Measurements from ENCODE around the gene NOVA2.

The NOVA2 gene, protein sequence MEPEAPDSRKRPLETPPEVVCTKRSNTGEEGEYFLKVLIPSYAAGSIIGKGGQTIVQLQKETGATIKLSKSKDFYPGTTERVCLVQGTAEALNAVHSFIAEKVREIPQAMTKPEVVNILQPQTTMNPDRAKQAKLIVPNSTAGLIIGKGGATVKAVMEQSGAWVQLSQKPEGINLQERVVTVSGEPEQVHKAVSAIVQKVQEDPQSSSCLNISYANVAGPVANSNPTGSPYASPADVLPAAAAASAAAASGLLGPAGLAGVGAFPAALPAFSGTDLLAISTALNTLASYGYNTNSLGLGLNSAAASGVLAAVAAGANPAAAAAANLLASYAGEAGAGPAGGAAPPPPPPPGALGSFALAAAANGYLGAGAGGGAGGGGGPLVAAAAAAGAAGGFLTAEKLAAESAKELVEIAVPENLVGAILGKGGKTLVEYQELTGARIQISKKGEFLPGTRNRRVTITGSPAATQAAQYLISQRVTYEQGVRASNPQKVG

DNA sequence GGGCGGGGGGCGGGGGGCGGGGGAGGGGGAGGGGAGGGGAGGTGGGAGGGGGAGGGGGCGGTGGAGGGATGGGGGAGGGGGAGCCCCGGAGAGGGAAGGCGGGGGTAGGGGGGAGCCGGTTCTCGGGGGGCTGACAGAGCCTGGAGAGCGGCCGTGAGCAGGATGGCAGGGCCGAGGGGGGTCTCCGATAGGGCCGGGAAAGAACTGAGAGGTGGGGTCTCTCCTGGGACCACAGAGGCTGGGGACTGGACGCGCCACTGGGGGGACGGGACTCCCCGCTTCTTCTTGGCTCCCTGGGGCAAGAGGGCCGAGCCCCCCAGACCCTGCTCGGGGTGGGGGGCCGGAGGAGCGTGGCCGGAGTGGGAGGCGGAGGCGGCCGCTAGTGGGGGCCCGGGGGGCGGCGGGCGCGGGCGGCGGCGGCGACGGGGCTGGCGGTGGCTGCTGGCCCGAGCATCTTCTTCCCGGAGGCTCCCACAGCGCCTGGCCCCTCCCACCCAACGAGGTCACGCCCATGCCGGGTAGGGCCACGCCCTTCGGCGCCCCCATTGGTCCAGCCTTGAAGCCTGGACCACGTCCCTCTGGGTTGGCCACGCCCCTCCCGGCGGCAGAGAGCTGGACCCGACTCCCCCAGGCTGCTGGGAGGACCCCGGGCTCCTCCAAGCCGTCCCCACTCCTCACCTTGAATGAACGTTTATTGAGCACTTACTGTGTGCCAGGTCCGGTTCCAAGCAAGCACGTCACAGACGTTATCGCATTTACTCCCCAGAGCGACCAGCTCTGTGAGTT is at the start of gene NOVA2:
Gene NOVA2, minus strand, starts transcription at position 313 of the 786 bp plus-strand sequence. CDS start 514 bp downstream, outside the sequence.
- ChIA-PET POLR2A (no interaction called here), CTCF (no interaction called here)
- DNase-seq (ENCODE audit: low read depth, low spot score): no peak
- H3K4me3 ChIP-seq (ENCODE audit: low read depth, low read length): peak within 1 kb of the TSS; percentile 18
- TF ChIP-seq, protein P1, sequence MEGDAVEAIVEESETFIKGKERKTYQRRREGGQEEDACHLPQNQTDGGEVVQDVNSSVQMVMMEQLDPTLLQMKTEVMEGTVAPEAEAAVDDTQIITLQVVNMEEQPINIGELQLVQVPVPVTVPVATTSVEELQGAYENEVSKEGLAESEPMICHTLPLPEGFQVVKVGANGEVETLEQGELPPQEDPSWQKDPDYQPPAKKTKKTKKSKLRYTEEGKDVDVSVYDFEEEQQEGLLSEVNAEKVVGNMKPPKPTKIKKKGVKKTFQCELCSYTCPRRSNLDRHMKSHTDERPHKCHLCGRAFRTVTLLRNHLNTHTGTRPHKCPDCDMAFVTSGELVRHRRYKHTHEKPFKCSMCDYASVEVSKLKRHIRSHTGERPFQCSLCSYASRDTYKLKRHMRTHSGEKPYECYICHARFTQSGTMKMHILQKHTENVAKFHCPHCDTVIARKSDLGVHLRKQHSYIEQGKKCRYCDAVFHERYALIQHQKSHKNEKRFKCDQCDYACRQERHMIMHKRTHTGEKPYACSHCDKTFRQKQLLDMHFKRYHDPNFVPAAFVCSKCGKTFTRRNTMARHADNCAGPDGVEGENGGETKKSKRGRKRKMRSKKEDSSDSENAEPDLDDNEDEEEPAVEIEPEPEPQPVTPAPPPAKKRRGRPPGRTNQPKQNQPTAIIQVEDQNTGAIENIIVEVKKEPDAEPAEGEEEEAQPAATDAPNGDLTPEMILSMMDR (IDR thresholded peaks at IDR 0.05; ENCODE audit: insufficient read depth, low read length, missing control alignments): no peak

DNA sequence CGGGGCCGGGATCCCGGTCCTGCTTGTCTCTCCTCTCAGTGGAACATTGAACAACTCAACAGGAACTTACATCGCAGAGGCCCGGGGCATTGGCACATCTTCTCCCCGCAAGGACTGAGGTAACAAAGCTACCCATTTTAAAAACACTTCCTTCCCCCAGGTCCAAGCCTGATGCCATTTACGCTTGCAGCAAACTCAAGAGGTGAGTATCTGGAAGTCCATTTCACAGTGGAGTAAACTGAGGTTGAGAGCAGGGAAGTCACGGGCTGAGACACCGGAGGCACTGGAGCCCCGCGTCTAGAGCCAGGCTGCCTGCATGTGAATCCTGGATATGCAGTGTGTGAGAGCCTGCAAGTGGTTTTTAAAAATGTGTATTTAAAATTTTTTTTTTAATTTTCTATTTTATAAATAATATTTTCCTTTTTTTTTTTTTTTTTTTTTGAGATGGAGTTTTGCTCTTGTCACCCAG is 49.7 kb upstream of the NOVA2 start:
- CTCF ChIA-PET: interaction anchor here (0.9 to 23.4 kb wide), 6 partner anchors 10 to 242 kb away, joined by 3 to 523 read pairs (median 10); no protein-coding TSS in a partner anchor
- no peak overlapping the region for H3K4me3 ChIP-seq (ENCODE audit: low read depth, low read length)
- POLR2A ChIA-PET: no interaction called here
- TF ChIP-seq, protein P1 (IDR thresholded peaks at IDR 0.05; ENCODE audit: insufficient read depth, low read length, missing control alignments): no peak
- no peak for DNase-seq (ENCODE audit: low read depth, low spot score)

DNA sequence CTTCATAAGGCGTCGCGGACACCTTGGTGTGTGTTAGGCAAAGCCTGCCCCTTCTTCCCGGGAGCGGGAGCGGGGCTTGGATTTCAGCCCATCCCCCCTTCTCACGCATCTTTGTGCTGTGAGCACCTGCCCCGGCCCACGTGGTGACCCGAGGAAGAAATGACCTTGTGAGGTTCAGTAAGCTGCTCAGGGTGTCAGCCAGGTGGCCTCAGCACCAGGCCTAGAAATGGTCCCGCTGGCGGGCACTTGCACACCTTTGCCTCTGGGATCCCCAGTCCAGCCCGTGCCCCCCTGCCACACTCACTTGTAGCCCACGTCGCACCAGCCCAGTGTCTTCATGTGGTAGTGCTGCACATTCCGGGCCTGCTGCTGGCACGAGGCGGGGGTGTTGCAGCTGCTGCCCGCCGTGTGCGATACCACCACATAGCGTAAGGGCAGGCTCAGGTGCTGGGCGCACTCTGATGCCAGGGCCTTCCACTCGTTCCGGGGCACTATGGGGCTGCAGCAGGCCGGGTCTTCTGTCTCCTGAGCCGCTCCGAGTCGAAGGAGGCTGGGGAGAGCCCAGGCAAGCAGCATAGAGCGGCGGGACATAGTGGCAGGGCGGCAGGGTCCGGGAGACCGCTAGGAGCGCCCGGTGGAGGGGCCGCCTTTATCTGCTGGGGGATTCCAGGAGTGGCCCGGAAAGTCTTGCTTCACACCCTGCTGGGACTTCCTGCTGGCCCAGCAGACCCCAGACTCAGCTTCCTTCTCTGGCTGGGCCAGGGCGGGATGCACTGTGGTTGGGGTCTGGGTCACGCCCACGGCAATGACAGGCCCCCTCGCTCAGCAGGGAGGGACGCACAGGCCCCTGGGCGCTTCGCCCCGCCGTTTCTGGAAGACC is 49.0 kb upstream of the NOVA2 start, which contains the start of gene PGLYRP1:
Gene PGLYRP1, minus strand, starts transcription at position 623 of the 880 bp plus-strand sequence. Its CDS starts 32 bp downstream, at position 591.
- no peak for DNase-seq (ENCODE audit: low read depth, low spot score)
- ChIA-PET POLR2A (no interaction called here), CTCF (interaction anchor here (0.9 to 23.4 kb wide), 6 partner anchors 11 to 242 kb away, joined by 3 to 523 read pairs (median 10); no protein-coding TSS in a partner anchor)
- TF ChIP-seq, protein P1 (IDR thresholded peaks at IDR 0.05; ENCODE audit: insufficient read depth, low read length, missing control alignments): no peak
- H3K4me3 ChIP-seq (ENCODE audit: low read depth, low read length): no peak within 1 kb of the TSS

DNA sequence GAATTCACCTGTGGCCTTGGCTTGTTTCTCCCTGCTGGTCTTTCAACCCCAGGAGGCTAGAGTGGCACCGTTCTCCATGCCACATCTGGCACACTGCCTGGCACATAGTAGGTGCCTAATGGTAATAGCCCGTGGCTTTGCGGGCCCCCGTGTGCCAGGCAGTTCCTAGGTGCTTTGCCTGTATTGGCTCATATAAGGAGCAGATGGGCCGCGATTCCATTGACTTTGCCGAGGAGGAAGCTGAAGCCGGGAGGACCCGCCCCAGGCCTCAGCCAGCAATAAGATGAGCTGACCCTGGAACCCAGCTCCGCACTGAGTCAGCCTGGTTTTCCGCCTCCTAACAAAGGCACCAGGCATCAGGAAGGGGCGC is 48.4 kb upstream of the NOVA2 start:
- TF ChIP-seq, protein P1 (IDR thresholded peaks at IDR 0.05; ENCODE audit: insufficient read depth, low read length, missing control alignments): no peak
- DNase-seq (ENCODE audit: low read depth, low spot score): no peak
- CTCF ChIA-PET: interaction anchor here (2.7 to 23.4 kb wide), 3 partner anchors 12 to 243 kb away, joined by 15 to 523 read pairs (median 207); no protein-coding TSS in a partner anchor
- no peak overlapping the region for H3K4me3 ChIP-seq (ENCODE audit: low read depth, low read length)
- POLR2A ChIA-PET: no interaction called here

DNA sequence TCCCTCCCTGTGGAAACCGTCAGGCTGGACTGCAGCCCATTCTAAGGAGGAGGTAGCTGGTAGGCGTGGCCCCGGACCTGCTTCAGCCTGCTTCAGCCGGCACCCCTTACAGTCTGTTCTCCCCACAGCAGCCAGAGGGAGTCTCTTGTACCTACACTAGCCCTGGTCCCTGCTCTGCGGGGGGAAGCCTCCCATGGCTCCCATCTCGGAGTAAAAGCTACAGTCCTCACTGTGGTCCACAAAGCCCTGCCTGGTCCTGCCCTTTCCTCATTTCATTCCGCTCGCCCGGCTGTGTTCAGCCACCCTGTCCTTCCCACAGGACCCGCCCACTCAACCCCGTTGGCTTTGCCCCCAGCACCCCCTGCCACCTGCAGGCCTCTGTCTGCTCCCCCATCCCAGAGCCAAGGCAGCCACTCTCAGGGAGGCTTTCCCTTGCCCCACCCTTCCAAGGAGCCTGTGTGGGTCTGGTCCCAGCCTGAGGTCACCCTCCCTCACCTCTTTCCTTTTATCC is 47.9 kb upstream of the NOVA2 start:
- TF ChIP-seq, protein P1 (IDR thresholded peaks at IDR 0.05; ENCODE audit: insufficient read depth, low read length, missing control alignments): no peak
- H3K4me3 ChIP-seq (ENCODE audit: low read depth, low read length): no peak overlapping the region
- DNase-seq (ENCODE audit: low read depth, low spot score): no peak
- ChIA-PET POLR2A (no interaction called here), CTCF (interaction anchor here (0.7 to 23.4 kb wide), 8 partner anchors 6 to 243 kb away, joined by 3 to 523 read pairs (median 9); partner anchors contain the start of gene IGFL4)

Data from AG04449 (cell line).